GM12878 (cell line): Measurements from ENCODE around the gene MLLT3. TPM values are rescaled to one million over a fixed set of nuclear protein-coding genes. Genes with fewer than 3 reads are reported as not detected.

Experiments
- ATAC-seq: fragments of 200-7000 bp; cut with Tn5 transposase; 3 replicates; pipeline ENCODE4 v1.9.1; 2020; ENCODE audit warnings: mild to moderate bottlenecking, moderate library complexity
- BruUV-seq: library from RNA; stranded (reverse); fragments of 400-500 nt; replicated peaks from 2 replicates; lab custom pipeline; 2021; lab: Mats Ljungman, UMichigan
- CTCF ChIA-PET: fragments of 300-600 bp; sonication (Branson Sonifier 250); formaldehyde crosslinking; extraction: SDS; loops from one replicate; lab custom pipeline; 2021; ENCODE audit warnings: inconsistent platforms; lab: Yijun Ruan, JAX
- POLR2A ChIA-PET: fragments of 350-600 bp; formaldehyde crosslinking; extraction: SDS; loops from one replicate; lab custom pipeline; 2021; ENCODE audit warnings: inconsistent platforms; lab: Charles Lee
- RAD21 ChIA-PET: fragments of 300-600 bp; sonication (Branson Sonifier 250); formaldehyde crosslinking; loops from one replicate; lab custom pipeline; 2023; ENCODE audit warnings: antibody characterized with exemption; ENCODE audit not compliant: unreplicated experiment; lab: Charles Lee
- SMC1A ChIA-PET: fragments of 300-600 bp; sonication (Branson Sonifier 250); formaldehyde crosslinking; loops from one replicate; lab custom pipeline; 2023; ENCODE audit not compliant: unreplicated experiment, uncharacterized antibody; lab: Charles Lee
- DNase-seq: peaks from one replicate; pipeline ENCODE4 v3.0.0-alpha.2; 2011; ENCODE audit warnings: low read depth, low spot score
- FAIRE-seq: peaks from 3 replicates; lab custom pipeline; 2011; peaks lifted over from hg19 to GRCh38; lab: Jason Lieb, UNC
- H2AFZ ChIP-seq: 2 replicates; pipeline ENCODE4 v1.6.0; 2011; ENCODE audit warnings: low read depth, low read length, control low read depth; ENCODE audit not compliant: control insufficient read depth
- H3K27ac ChIP-seq: 2 replicates; pipeline ENCODE4 v1.5.1; 2011; ENCODE audit warnings: control low read depth; ENCODE audit not compliant: control insufficient read depth, insufficient read depth
- H3K27me3 ChIP-seq, 2 experiments: replicated peaks in 1 of 2; 2 replicates each; pipeline versions ENCODE4 v1.6.0 to v1.6.1; 2011; ENCODE audit warnings: low read length in 1 of 2; ENCODE audit not compliant: control insufficient read depth in 2 of 2, insufficient read depth in 2 of 2
- H3K36me3 ChIP-seq, 2 experiments: 2 replicates each; pipeline ENCODE4 v1.5.1; 2011; ENCODE audit warnings: low read length in 1 of 2; ENCODE audit not compliant: control insufficient read depth in 2 of 2, insufficient read depth in 2 of 2
- H3K4me1 ChIP-seq: 2 replicates; pipeline ENCODE4 v1.6.1; 2011; ENCODE audit warnings: mild to moderate bottlenecking, low read length, moderate library complexity, mixed read lengths; ENCODE audit not compliant: control insufficient read depth, insufficient read depth
- H3K4me2 ChIP-seq: 2 replicates; pipeline ENCODE4 v1.6.0; 2011; ENCODE audit warnings: control low read depth; ENCODE audit not compliant: control insufficient read depth, insufficient read depth
- H3K4me3 ChIP-seq: fragments of 200-600 bp; sonication (generic); 2 replicates; pipeline ENCODE4 v1.5.1; 2016
- H3K79me2 ChIP-seq: 2 replicates; pipeline ENCODE4 v1.6.0; 2011; ENCODE audit warnings: low read length; ENCODE audit not compliant: control insufficient read depth, insufficient read depth
- H3K9ac ChIP-seq: 2 replicates; pipeline ENCODE4 v1.8.0; 2011; ENCODE audit warnings: low read length, control low read depth, mixed read lengths; ENCODE audit not compliant: control insufficient read depth, insufficient read depth
- H3K9me3 ChIP-seq: replicated peaks from 3 replicates; pipeline ENCODE4 v1.5.1; 2011; ENCODE audit warnings: mild to moderate bottlenecking, low read length; ENCODE audit not compliant: control insufficient read depth, insufficient read depth
- H4K20me1 ChIP-seq: 2 replicates; pipeline ENCODE4 v1.6.0; 2011; ENCODE audit not compliant: control insufficient read depth, insufficient read depth
- EGR1 ChIP-seq, 2 experiments: IDR thresholded peaks; 1 replicate in 1 of 2; 2 replicates in 1 of 2; pipeline ENCODE4 v1.6.1; 2011 to 2012; ENCODE audit warnings: low read depth in 2 of 2, low read length in 2 of 2, borderline replicate concordance in 1 of 2, mild to moderate bottlenecking in 1 of 2, moderate library complexity in 1 of 2
- JUNB ChIP-seq: IDR thresholded peaks from 2 replicates; pipeline ENCODE4 v1.6.1; 2016; ENCODE audit warnings: antibody characterized with exemption, mild to moderate bottlenecking
- MEF2B ChIP-seq: fragments of 450-650 bp; IDR thresholded peaks from 2 replicates; pipeline ENCODE4 v1.6.1; 2018; ENCODE audit warnings: mild to moderate bottlenecking, moderate library complexity; ENCODE audit not compliant: partially characterized antibody, poor library complexity, severe bottlenecking
- TBL1XR1 ChIP-seq: IDR thresholded peaks from 2 replicates; pipeline ENCODE4 v1.6.1; 2012; ENCODE audit warnings: low read depth, low read length, improper control_type of control experiment
- WGBS: methylation state at CpG from one replicate; pipeline ENCODE4 v1.1.6; 2016; ENCODE audit warnings: low lambda C conversion rate; ENCODE audit not compliant: insufficient replicate concordance, insufficient coverage; ENCODE audit errors: missing lambda C conversion rate; 5-methylcytosine and 5-hydroxymethylcytosine counted together
- in situ Hi-C: fragments of 300-500 bp; cut with MboI; formaldehyde crosslinking; loops from 9 replicates; pipeline ENCODE4 v1.14.3; 2018; ENCODE audit warnings: mixed read lengths
- intact Hi-C: fragments of 100-400 bp; cut with micrococcal nuclease; formaldehyde crosslinking; loops from one replicate; pipeline ENCODE4 v1.14.2; 2022; ENCODE audit not compliant: unreplicated experiment
- polyA plus RNA-seq, 11 experiments: library from polyadenylated mRNA; depleted of rRNA in 4 of 11; unstranded in 6 of 11; stranded (reverse) in 5 of 11; fragments of >200 nt; fragmentation: Nextera tagmentation in 4 of 11; fragmentation: Illumina TruSeq in 1 of 11; extraction: Ambion mirVana in 4 of 11; extraction: Trizol in 1 of 11; gene quantifications; 1 replicate in 1 of 11; 2 replicates in 10 of 11; pipeline versions ENCODE4 v1.2.1 to v1.2.3, GENCODE V29; 2011 to 2016; ENCODE audit warnings: inconsistent platforms in 2 of 11, missing spikeins in 2 of 11, low read depth in 1 of 11
- total RNA-seq, 4 experiments: library from RNA; depleted of rRNA in 3 of 4; stranded (reverse); fragments of >200 nt in 3 of 4; fragmentation: Illumina TruSeq in 1 of 4; extraction: Trizol in 1 of 4; gene quantifications; 2 replicates each; pipeline versions ENCODE4 v1.2.1 to v1.2.3, GENCODE V29; 2013 to 2021
- TF ChIP-seq, protein P1 (sequence below): fragments of 450-650 bp; IDR thresholded peaks from 2 replicates; pipeline ENCODE4 v1.6.1; 2016; ENCODE audit warnings: mild to moderate bottlenecking
- TF ChIP-seq, protein P2 (sequence below): IDR thresholded peaks from 2 replicates; pipeline ENCODE4 v1.6.1; 2012; ENCODE audit warnings: mild to moderate bottlenecking, low read depth, low read length
- TF ChIP-seq, protein P3 (sequence below): IDR thresholded peaks from 2 replicates; pipeline ENCODE4 v1.6.1; 2011; ENCODE audit warnings: borderline replicate concordance, low read depth, mild to moderate bottlenecking, moderate library complexity, mixed read lengths, low read length; ENCODE audit not compliant: insufficient read depth; ENCODE audit errors: extremely low read length

The MLLT3 gene
- total and polyA plus RNA-seq, 10 of the 15 experiments (the other 5 are each of a cell fraction or from before 2014, with no cell fraction given) = 17.7 to 72.3 (median 35.6) TPM

DNA sequence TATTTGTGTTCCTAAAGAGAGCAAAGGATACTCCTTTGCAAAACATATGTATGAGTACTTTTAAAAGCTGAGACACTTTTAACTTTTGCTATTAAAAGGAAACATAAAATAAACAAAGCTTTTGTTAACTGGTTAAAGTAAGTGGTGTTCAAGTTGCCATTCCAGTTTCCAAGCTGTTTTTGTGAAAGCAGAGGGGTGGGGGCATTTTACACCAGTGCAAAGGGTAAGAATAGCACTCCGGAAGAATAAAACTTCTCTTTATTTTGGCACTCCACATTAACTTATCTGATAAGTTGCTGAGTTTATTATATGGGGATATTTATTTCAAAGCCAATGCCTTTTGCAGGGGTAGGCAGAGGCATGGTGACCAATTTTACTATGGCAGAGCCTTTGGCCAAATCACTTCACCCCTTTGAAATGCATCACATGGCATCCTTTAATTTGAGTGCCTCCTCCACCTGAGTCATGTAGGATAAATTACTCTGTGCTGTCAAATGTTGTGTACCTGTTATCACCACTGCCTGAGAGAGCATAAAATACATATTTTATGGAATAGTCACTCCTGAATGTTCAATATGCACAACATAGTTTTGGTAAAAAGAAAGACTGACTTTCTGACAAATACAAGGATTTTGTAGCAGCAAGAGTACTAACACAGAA is 62.9 kb downstream of the MLLT3 start (continued):
- TF ChIP-seq, protein P1, sequence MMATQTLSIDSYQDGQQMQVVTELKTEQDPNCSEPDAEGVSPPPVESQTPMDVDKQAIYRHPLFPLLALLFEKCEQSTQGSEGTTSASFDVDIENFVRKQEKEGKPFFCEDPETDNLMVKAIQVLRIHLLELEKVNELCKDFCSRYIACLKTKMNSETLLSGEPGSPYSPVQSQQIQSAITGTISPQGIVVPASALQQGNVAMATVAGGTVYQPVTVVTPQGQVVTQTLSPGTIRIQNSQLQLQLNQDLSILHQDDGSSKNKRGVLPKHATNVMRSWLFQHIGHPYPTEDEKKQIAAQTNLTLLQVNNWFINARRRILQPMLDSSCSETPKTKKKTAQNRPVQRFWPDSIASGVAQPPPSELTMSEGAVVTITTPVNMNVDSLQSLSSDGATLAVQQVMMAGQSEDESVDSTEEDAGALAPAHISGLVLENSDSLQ = no peak
- TF ChIP-seq TBL1XR1 = no peak
- no peak for TF ChIP-seq EGR1 (IDR thresholded peaks at IDR 0.05; ENCODE audit: borderline replicate concordance in 1 of 2, low read depth in 2 of 2, low read length in 2 of 2)
- TF ChIP-seq, protein P2, sequence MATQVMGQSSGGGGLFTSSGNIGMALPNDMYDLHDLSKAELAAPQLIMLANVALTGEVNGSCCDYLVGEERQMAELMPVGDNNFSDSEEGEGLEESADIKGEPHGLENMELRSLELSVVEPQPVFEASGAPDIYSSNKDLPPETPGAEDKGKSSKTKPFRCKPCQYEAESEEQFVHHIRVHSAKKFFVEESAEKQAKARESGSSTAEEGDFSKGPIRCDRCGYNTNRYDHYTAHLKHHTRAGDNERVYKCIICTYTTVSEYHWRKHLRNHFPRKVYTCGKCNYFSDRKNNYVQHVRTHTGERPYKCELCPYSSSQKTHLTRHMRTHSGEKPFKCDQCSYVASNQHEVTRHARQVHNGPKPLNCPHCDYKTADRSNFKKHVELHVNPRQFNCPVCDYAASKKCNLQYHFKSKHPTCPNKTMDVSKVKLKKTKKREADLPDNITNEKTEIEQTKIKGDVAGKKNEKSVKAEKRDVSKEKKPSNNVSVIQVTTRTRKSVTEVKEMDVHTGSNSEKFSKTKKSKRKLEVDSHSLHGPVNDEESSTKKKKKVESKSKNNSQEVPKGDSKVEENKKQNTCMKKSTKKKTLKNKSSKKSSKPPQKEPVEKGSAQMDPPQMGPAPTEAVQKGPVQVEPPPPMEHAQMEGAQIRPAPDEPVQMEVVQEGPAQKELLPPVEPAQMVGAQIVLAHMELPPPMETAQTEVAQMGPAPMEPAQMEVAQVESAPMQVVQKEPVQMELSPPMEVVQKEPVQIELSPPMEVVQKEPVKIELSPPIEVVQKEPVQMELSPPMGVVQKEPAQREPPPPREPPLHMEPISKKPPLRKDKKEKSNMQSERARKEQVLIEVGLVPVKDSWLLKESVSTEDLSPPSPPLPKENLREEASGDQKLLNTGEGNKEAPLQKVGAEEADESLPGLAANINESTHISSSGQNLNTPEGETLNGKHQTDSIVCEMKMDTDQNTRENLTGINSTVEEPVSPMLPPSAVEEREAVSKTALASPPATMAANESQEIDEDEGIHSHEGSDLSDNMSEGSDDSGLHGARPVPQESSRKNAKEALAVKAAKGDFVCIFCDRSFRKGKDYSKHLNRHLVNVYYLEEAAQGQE = no peak

DNA sequence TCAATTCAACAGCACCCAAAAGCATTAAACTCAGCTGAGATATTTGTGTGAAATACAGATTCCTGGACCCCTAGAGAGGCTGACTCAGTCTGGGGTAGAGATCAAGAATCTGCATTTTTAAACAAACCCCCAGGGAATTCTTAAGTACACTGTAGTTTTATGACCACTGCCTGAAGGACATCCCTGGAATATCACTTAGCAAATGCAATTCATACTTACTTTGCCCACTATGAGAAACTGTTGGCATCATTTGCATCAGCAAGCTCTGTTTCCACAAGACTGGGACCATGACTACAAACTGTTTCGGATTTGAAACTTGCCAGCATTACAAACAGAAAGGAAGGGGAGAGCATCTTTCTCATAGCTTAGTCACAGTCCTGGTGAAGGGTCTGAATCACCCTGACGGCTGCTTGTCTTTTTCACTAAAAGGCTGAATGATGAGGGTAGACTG is 63.7 kb downstream of the MLLT3 start:
- Histone ChIP-seq H4K20me1 (no peaks in the 10 kb centered on the region), H3K9ac (no peak overlapping the region; the same call in 1 of the 2 replicates), H3K4me3 (no peak overlapping the region), H3K79me2 (peaks cover 69% of the 10 kb centered on the region), H2AFZ (no peak overlapping the region), H3K9me3 (no peaks in the 10 kb centered on the region), H3K4me1 (peaks cover 31% of the 10 kb centered on the region), H3K4me2 (peak overlapping the region; percentile 26; the same call in 1 of the 2 replicates), H3K27me3 (no peaks in the 10 kb centered on the region), H3K36me3 (no peaks in the 10 kb centered on the region), H3K27ac (peak overlapping the region; percentile 36; the same call in 1 of the 2 replicates)
- ChIA-PET RAD21 (interaction anchor here (0.5 to 2.6 kb wide), 5 partner anchors 31 to 94 kb away, joined by 3 to 11 read pairs (median 3); partner anchors contain the start of gene MLLT3), CTCF (interaction anchor here (0.9 to 1.5 kb wide), 5 partner anchors 11 to 121 kb away, joined by 3 to 5 read pairs (median 4); no protein-coding TSS in a partner anchor), POLR2A (interaction anchor here (0.5 to 1.1 kb wide), 5 partner anchors 12 to 60 kb away, joined by 3 read pairs; no protein-coding TSS in a partner anchor), SMC1A (interaction anchor here (0.7 to 2.1 kb wide), 10 partner anchors 8 to 440 kb away, joined by 3 to 7 read pairs (median 4); no protein-coding TSS in a partner anchor)
- FAIRE-seq = no peak
- intact Hi-C loops = no loop called here
- no peak for DNase-seq
- no TSS peak for BruUV-seq
- in situ Hi-C loops = no loop called here
- TF ChIP-seq, protein P3, sequence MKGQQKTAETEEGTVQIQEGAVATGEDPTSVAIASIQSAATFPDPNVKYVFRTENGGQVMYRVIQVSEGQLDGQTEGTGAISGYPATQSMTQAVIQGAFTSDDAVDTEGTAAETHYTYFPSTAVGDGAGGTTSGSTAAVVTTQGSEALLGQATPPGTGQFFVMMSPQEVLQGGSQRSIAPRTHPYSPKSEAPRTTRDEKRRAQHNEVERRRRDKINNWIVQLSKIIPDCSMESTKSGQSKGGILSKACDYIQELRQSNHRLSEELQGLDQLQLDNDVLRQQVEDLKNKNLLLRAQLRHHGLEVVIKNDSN = no peak
- TF ChIP-seq MEF2B (peak; percentile 66), JUNB (peak; percentile 21; the same call in 1 of the 2 replicates)
- WGBS = 13% methylated on average over 2 of the region's 2 CpGs
- peak; percentile 64 for ATAC-seq
